Endothelial cell of umbilical vein (primary cell): ENCODE measurements around the gene CDH9. TPM values are rescaled to one million over a fixed set of nuclear protein-coding genes. Genes with fewer than 3 reads are reported as not detected.

Experiments
- BruUV-seq: library from RNA; stranded (reverse); fragments of 400-500 nt; replicated peaks from 2 replicates; lab custom pipeline; 2021; lab: Mats Ljungman, UMichigan
- CTCF ChIA-PET: fragments of 300-600, 350-600 bp; sonication (Branson Sonifier 250); formaldehyde crosslinking; loops from one replicate; lab custom pipeline; 2021; ENCODE audit warnings: antibody characterized with exemption, inconsistent platforms; lab: Charles Lee
- POLR2A ChIA-PET: fragments of 300-600, 350-600 bp; sonication (Branson Sonifier 250); formaldehyde crosslinking; loops from one replicate; lab custom pipeline; 2021; ENCODE audit warnings: antibody characterized with exemption, inconsistent platforms; lab: Charles Lee
- DNase-seq: peaks from one replicate; pipeline ENCODE4 v3.0.0-alpha.2; 2011; ENCODE audit warnings: low read depth, low spot score
- FAIRE-seq: peaks from 2 replicates; lab custom pipeline; 2011; peaks lifted over from hg19 to GRCh38; lab: Jason Lieb, UNC
- H2AFZ ChIP-seq: 2 replicates; pipeline ENCODE4 v1.6.0; 2012; ENCODE audit warnings: low read depth, low read length, control low read depth, inconsistent platforms
- H3K27ac ChIP-seq: 2 replicates; pipeline ENCODE4 v1.5.1; 2011; ENCODE audit warnings: low read depth, mild to moderate bottlenecking, control low read depth, low read length, moderate library complexity; ENCODE audit not compliant: insufficient read depth
- H3K27me3 ChIP-seq, 2 experiments: 2 replicates each; pipeline versions ENCODE4 v1.6.0 to v1.6.1; 2011; ENCODE audit warnings: low read length in 2 of 2, mixed read lengths in 1 of 2; ENCODE audit not compliant: control insufficient read depth in 2 of 2, insufficient read depth in 2 of 2
- H3K36me3 ChIP-seq, 2 experiments: 2 replicates in 1 of 2; 3 replicates in 1 of 2; pipeline ENCODE4 v1.5.1; 2011; ENCODE audit warnings: low read length in 2 of 2, mild to moderate bottlenecking in 1 of 2, moderate library complexity in 1 of 2; ENCODE audit not compliant: control insufficient read depth in 2 of 2, insufficient read depth in 2 of 2; ENCODE audit errors: extremely low read depth in 1 of 2
- H3K4me1 ChIP-seq: 3 replicates; pipeline ENCODE4 v1.5.1; 2011; ENCODE audit warnings: mild to moderate bottlenecking, low read length; ENCODE audit not compliant: control insufficient read depth, insufficient read depth; ENCODE audit errors: extremely low read depth
- H3K4me2 ChIP-seq: 2 replicates; pipeline ENCODE4 v1.6.1; 2011; ENCODE audit warnings: low read length, control low read depth, mixed read lengths; ENCODE audit not compliant: insufficient read depth
- H3K4me3 ChIP-seq, 3 experiments: fragments of 200-600 bp in 1 of 3; sonication (generic), shearing (Covaris generic) in 1 of 3; replicated peaks in 1 of 3; 2 replicates each; pipeline ENCODE4 v1.5.1; 2011 to 2016; ENCODE audit warnings: control low read depth in 3 of 3, low read length in 3 of 3, mild to moderate bottlenecking in 2 of 3, inconsistent platforms in 1 of 3, low read depth in 1 of 3, moderate library complexity in 1 of 3; ENCODE audit not compliant: insufficient read depth in 1 of 3
- H3K79me2 ChIP-seq: 2 replicates; pipeline ENCODE4 v1.6.0; 2012; ENCODE audit warnings: low read length, inconsistent platforms; ENCODE audit not compliant: control insufficient read depth, insufficient read depth
- H3K9ac ChIP-seq: replicated peaks from 2 replicates; pipeline ENCODE3; 2011; ENCODE audit warnings: low read length, control low read depth; ENCODE audit not compliant: insufficient read depth; ENCODE audit errors: extremely low read depth
- H3K9me1 ChIP-seq: replicated peaks from 3 replicates; pipeline ENCODE4 v1.6.0; 2011; ENCODE audit warnings: mild to moderate bottlenecking, low read length; ENCODE audit not compliant: control insufficient read depth, insufficient read depth; ENCODE audit errors: extremely low read depth
- H3K9me3 ChIP-seq: replicated peaks from 2 replicates; pipeline ENCODE4 v1.5.1; 2012; ENCODE audit warnings: low read length, inconsistent platforms; ENCODE audit not compliant: control insufficient read depth, insufficient read depth
- H4K20me1 ChIP-seq: replicated peaks from 2 replicates; pipeline ENCODE3; 2011; ENCODE audit warnings: mild to moderate bottlenecking, low read length; ENCODE audit not compliant: control insufficient read depth, insufficient read depth; ENCODE audit errors: extremely low read depth
- CTCF ChIP-seq, 2 donors: IDR thresholded peaks; 1 replicate in 1 of 2; 2 replicates in 1 of 2; pipeline ENCODE4 v1.5.1; 2011; ENCODE audit warnings: low read length in 2 of 2, mild to moderate bottlenecking in 2 of 2, moderate library complexity in 2 of 2, control low read depth in 1 of 2, inconsistent platforms in 1 of 2, low read depth in 1 of 2; ENCODE audit not compliant: insufficient read depth in 1 of 2; ENCODE audit errors: extremely low read depth in 1 of 2
- EZH2 ChIP-seq: IDR thresholded peaks from 2 replicates; pipeline ENCODE4 v1.6.1; 2012; ENCODE audit warnings: borderline replicate concordance, low read depth, mild to moderate bottlenecking, moderate library complexity, low read length, inconsistent platforms; ENCODE audit not compliant: severe bottlenecking
- FOS ChIP-seq: IDR thresholded peaks from 2 replicates; pipeline ENCODE4 v1.6.1; 2011; ENCODE audit warnings: mild to moderate bottlenecking, low read length, moderate library complexity, borderline replicate concordance; ENCODE audit not compliant: insufficient read depth
- GATA2 ChIP-seq: IDR thresholded peaks from 2 replicates; pipeline ENCODE4 v1.7.0; 2011; ENCODE audit warnings: low read depth, mild to moderate bottlenecking, moderate library complexity, mixed read lengths, low read length; ENCODE audit not compliant: insufficient read length, insufficient read depth
- JUN ChIP-seq: IDR thresholded peaks from 2 replicates; pipeline ENCODE4 v1.6.1; 2011; ENCODE audit warnings: borderline replicate concordance, low read depth; ENCODE audit not compliant: insufficient read length, insufficient read depth
- MYC ChIP-seq: IDR thresholded peaks from one replicate; pipeline ENCODE4 v1.6.1; 2011; ENCODE audit warnings: mild to moderate bottlenecking, low read depth, low read length
- POLR2A ChIP-seq: IDR thresholded peaks from 2 replicates; pipeline ENCODE4 v1.6.1; 2012; ENCODE audit warnings: low read depth, mild to moderate bottlenecking, control low read depth, low read length
- POLR2AphosphoS5 ChIP-seq: IDR thresholded peaks from 2 replicates; pipeline ENCODE4 v1.6.1; 2012; ENCODE audit warnings: low read depth, mild to moderate bottlenecking, control low read depth, low read length, moderate library complexity; ENCODE audit not compliant: insufficient read depth
- dilution Hi-C: fragments of 300-500 bp; cut with MboI; formaldehyde crosslinking; loops from one replicate; pipeline ENCODE4 v1.15.0; 2019; ENCODE audit warnings: low sequenced_read_pairs; ENCODE audit not compliant: extremely low pct_ligation_motif_present
- intact Hi-C: fragments of 100-400 bp; cut with micrococcal nuclease; formaldehyde crosslinking; loops from one replicate; pipeline ENCODE4 v1.10.0; 2022
- polyA plus RNA-seq, 4 experiments: library from polyadenylated mRNA; depleted of rRNA in 3 of 4; stranded (reverse) in 3 of 4; unstranded in 1 of 4; fragments of >200 nt; gene quantifications; 2 replicates each; pipeline versions ENCODE4 v1.2.1 to v1.2.3, GENCODE V29; 2011 to 2012; ENCODE audit warnings: missing spikeins in 1 of 4
- total RNA-seq: library from RNA; stranded (reverse); gene quantifications from 2 replicates; pipeline ENCODE4 v1.2.3, GENCODE V29; 2021
- TF ChIP-seq, protein P1 (sequence below): IDR thresholded peaks from 2 replicates; pipeline ENCODE4 v1.6.1; 2011; ENCODE audit not compliant: insufficient read depth, insufficient read length

CDH9 gene
- total and polyA plus RNA-seq, 2 donors (not counting 3 experiments of a cell fraction or from before 2014, with no cell fraction given): not detected

DNA sequence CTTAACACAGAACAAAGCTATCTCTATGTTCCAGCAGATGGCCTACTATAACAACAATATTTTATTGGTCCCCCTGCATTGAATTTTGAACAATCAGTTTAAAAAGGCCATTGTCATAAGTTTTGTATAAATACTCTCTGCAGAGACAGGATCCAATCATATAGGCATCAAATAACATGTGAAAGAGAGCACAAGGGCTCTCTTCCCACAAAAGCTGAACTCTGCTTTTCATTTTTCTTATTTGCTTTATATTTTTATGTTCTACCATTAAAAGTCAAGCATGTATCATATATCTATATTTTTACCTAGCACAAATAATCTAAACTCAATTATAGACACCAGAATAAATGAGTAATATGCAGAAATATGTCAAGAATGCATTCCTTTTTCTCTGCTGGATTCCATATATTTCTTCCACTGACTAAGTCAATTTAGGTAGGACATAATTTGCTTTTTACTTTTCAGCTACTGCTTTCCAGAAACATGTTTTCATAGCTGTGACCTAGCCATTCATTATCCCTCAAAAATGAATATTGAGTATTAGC, 143.6 kb downstream of the CDH9 start:
- Histone ChIP-seq H3K4me3 (no peak overlapping the region), H3K79me2 (no peaks in the 10 kb centered on the region), H3K4me2 (no peak overlapping the region), H3K27me3 (no peaks in the 10 kb centered on the region), H3K36me3 (no peaks in the 10 kb centered on the region), H2AFZ (no peak overlapping the region), H3K27ac (no peak overlapping the region), H3K9me1 (no peaks in the 10 kb centered on the region), H3K9ac (no peak overlapping the region), H3K9me3 (peaks cover 4% of the 10 kb centered on the region), H3K4me1 (no peaks in the 10 kb centered on the region), H4K20me1 (no peaks in the 10 kb centered on the region)
- ChIA-PET CTCF (no interaction called here), POLR2A (no interaction called here)
- dilution Hi-C loops (no loop called here), intact Hi-C loops (no loop called here)
- TF ChIP-seq JUN (no peak), FOS (no peak), CTCF (IDR thresholded peaks at IDR 0.05; ENCODE audit: extremely low read depth in 1 of 2, insufficient read depth in 1 of 2, low read depth in 1 of 2, low read length in 2 of 2) (no peak), MYC (no peak), EZH2 (no peak), GATA2 (no peak), POLR2AphosphoS5 (no peak), POLR2A (no peak)
- TF ChIP-seq, protein P1, sequence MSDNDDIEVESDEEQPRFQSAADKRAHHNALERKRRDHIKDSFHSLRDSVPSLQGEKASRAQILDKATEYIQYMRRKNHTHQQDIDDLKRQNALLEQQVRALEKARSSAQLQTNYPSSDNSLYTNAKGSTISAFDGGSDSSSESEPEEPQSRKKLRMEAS: no peak
- DNase-seq: no peak
- FAIRE-seq: no peak
- BruUV-seq: no TSS peak
